NCI-H1436 treated with DMSO at 0.1 percent for 48 hours (cell line): ENCODE results near the gene MYH3.

Experiments used
- DNase-seq: peaks from one replicate; lab custom pipeline; 2025; lab: John Stamatoyannopoulos, UW

MYH3 gene

GRCh38 chr17:10613775-10614513, 43.2 kb downstream of the MYH3 start:
- DNase-seq = no peak

- DNase-seq = no peak
These were observed 44.0 kb downstream of the MYH3 start for GRCh38 chr17:10612957-10613744.

GRCh38 chr17:10610884-10611283, 46.2 kb downstream of the MYH3 start:
- no peak for DNase-seq

- DNase-seq = no peak
These were observed 48.9 kb downstream of the MYH3 start for GRCh38 chr17:10608244-10608643.

GRCh38 chr17:10606110-10606509, 51.0 kb downstream of the MYH3 start:
- no peak for DNase-seq

- DNase-seq = peak; percentile 27
These were observed 51.8 kb downstream of the MYH3 start for GRCh38 chr17:10605221-10605783.

GRCh38 chr17:10604521-10604920, 52.6 kb downstream of the MYH3 start:
- no peak for DNase-seq

- DNase-seq = no peak
These were observed 53.2 kb downstream of the MYH3 start for GRCh38 chr17:10603931-10604330.

GRCh38 chr17:10600571-10600970, 56.5 kb downstream of the MYH3 start:
- DNase-seq = no peak

- no peak for DNase-seq
These were observed 58.5 kb downstream of the MYH3 start for GRCh38 chr17:10598621-10599020.

GRCh38 chr17:10589553-10590145, 67.5 kb downstream of the MYH3 start:
- no peak for DNase-seq

- DNase-seq = no peak
These were observed 71.6 kb downstream of the MYH3 start for GRCh38 chr17:10585529-10585928.

- no peak for DNase-seq
These were observed 73.3 kb downstream of the MYH3 start for GRCh38 chr17:10583834-10584233.

GRCh38 chr17:10579270-10579669, 77.8 kb downstream of the MYH3 start:
- no peak for DNase-seq
